T47D (cell line): ENCODE measurements around the gene GSN.

Experiments used
- DNase-seq, 2 experiments: peaks; one replicate each; pipeline versions ENCODE4 v3.0.0 to v3.0.0-alpha.2; 2011 to 2012; ENCODE audit warnings: low read depth in 1 of 2, low spot score in 1 of 2
- JUND ChIP-seq: IDR thresholded peaks from 2 replicates; pipeline ENCODE4 v1.6.1; 2012; ENCODE audit warnings: low read depth
- in situ Hi-C: cut with HindIII; loops from 2 replicates; pipeline ENCODE4 v1.10.0; 2016; ENCODE audit warnings: low sequenced_read_pairs, low pct_unique_long_range_greater_than_20kb

Gene GSN

GRCh38 chr9:121253821-121254501, 14.0 kb upstream of the GSN start:
- DNase-seq = no peak
- no peak for TF ChIP-seq JUND
- in situ Hi-C loops = no loop called here

- TF ChIP-seq JUND = no peak
- DNase-seq = no peak
- in situ Hi-C loops = no loop called here
These were observed 8.5 kb upstream of the GSN start for GRCh38 chr9:121259498-121259897.

GRCh38 chr9:121259935-121260334, 8.0 kb upstream of the GSN start:
- DNase-seq = no peak
- TF ChIP-seq JUND = no peak
- in situ Hi-C loops = no loop called here

- in situ Hi-C loops = no loop called here
- DNase-seq = no peak
- TF ChIP-seq JUND = no peak
These were observed 7.4 kb upstream of the GSN start for GRCh38 chr9:121260457-121261106.

- in situ Hi-C loops = no loop called here
- no peak for TF ChIP-seq JUND
- no peak for DNase-seq
These were observed 6.9 kb upstream of the GSN start for GRCh38 chr9:121261107-121261460.

- DNase-seq = no peak
- in situ Hi-C loops = no loop called here
- TF ChIP-seq JUND = no peak
These were observed 6.2 kb upstream of the GSN start for GRCh38 chr9:121261755-121262154.

GRCh38 chr9:121262423-121262822, 5.5 kb upstream of the GSN start:
- DNase-seq = no peak
- no peak for TF ChIP-seq JUND
- in situ Hi-C loops = no loop called here

- TF ChIP-seq JUND = no peak
- in situ Hi-C loops = no loop called here
- DNase-seq = no peak
These were observed 5.0 kb upstream of the GSN start for GRCh38 chr9:121262953-121263352.

GRCh38 chr9:121266356-121266755, 1.6 kb upstream of the GSN start:
- DNase-seq = no peak
- no peak for TF ChIP-seq JUND
- in situ Hi-C loops = no loop called here

- in situ Hi-C loops = no loop called here
These were observed 884 bp upstream of the GSN start for GRCh38 chr9:121266906-121267650.

GRCh38 chr9:121268598-121268850, 562 bp downstream of the GSN start:
- no peak for TF ChIP-seq JUND
- in situ Hi-C loops = no loop called here
- peak in 1 of 2 experiments; percentile 50 for DNase-seq

More at GRCh38 chr9:121266906-121267650, 884 bp upstream of the GSN start:
- DNase-seq = no peak
- TF ChIP-seq JUND = no peak

- peak; percentile 69 to 97 for DNase-seq
- in situ Hi-C loops = no loop called here
- no peak for TF ChIP-seq JUND
These were observed 1.1 kb downstream of the GSN start for GRCh38 chr9:121268851-121269641.
